Activated CD8-positive, alpha-beta memory T cell treated with anti-CD3 and anti-CD28 coated beads for 4 hours (primary cell): Measurements from ENCODE around the gene MAPKBP1.
"Not testable (repeated sequence)": the region's sequence is repeated elsewhere in the genome, so short reads cannot be mapped to it uniquely, and the experiment has no call there.

Source experiments
- DNase-seq, 2 donors: peaks; one replicate each; pipeline ENCODE4 v3.0.0-alpha.2; 2020; ENCODE audit warnings: low read depth in 2 of 2

MAPKBP1 gene, protein sequence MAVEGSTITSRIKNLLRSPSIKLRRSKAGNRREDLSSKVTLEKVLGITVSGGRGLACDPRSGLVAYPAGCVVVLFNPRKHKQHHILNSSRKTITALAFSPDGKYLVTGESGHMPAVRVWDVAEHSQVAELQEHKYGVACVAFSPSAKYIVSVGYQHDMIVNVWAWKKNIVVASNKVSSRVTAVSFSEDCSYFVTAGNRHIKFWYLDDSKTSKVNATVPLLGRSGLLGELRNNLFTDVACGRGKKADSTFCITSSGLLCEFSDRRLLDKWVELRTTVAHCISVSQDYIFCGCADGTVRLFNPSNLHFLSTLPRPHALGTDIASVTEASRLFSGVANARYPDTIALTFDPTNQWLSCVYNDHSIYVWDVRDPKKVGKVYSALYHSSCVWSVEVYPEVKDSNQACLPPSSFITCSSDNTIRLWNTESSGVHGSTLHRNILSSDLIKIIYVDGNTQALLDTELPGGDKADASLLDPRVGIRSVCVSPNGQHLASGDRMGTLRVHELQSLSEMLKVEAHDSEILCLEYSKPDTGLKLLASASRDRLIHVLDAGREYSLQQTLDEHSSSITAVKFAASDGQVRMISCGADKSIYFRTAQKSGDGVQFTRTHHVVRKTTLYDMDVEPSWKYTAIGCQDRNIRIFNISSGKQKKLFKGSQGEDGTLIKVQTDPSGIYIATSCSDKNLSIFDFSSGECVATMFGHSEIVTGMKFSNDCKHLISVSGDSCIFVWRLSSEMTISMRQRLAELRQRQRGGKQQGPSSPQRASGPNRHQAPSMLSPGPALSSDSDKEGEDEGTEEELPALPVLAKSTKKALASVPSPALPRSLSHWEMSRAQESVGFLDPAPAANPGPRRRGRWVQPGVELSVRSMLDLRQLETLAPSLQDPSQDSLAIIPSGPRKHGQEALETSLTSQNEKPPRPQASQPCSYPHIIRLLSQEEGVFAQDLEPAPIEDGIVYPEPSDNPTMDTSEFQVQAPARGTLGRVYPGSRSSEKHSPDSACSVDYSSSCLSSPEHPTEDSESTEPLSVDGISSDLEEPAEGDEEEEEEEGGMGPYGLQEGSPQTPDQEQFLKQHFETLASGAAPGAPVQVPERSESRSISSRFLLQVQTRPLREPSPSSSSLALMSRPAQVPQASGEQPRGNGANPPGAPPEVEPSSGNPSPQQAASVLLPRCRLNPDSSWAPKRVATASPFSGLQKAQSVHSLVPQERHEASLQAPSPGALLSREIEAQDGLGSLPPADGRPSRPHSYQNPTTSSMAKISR (N-terminal part only)

DNA sequence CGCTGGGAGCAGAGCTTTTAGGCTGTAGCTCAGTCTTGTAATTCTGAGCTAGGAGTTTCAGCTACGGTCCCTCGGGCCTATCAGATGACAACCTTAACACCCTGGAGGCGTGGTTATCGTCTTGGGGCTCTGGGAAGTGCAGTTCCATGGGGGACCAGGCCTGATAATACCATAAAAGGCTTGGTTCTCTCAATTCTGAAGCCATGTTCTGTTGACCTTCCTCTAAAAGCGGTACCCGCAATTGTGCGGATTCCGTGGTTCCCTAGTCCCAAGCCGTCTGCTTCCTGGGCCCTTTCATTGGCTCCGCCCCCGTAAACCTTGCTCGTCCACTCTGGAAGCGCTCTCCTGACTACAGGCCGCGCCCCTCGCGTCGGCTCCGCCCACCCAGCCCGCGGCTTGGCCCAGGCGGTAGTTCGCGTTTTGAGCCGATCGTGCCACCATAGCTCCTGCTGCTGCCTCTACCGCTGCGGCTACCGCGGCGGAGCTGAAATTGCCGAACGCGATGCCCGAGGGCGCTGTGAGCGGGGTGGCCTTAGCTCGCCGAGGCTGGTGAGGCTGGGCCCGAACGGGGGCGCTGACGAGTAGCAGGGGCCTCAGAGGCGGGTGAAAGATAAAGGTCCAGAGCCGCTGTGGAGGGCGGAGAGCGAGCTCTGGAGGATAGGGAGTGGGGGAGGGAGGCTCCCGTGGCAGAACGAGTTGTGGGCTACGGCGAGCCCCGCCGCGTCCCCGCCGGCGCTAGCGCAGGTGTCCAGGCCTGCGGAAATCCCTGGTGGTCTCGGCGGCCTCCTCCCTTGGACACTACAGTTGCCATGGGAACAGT, at the start of gene MAPKBP1:
TSS of gene MAPKBP1 (plus strand) at position 423 of the 820 bp plus-strand sequence. CDS start 792 bp downstream, outside the sequence.
- DNase-seq: peak; percentile 91 to 92

DNA sequence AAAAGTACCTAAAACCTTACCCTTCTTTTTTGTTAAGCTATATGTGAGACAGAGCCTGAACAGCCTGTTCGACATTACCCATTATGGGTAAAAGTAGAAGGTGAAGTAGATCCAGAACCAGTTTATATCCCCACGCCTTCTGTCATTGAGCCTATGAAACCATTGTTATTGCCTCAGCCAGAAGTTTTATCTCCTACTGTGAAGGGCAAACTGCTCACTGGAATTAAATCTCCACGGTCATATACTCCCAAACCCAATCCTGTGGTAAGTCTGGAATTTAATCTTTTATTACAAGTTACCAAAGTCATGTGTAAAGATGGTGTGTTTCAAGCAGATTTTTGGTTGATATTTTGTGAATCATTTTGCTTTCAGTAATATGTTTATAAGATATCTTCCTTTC, 47.1 kb upstream of the MAPKBP1 start:
- no peak for DNase-seq

DNA sequence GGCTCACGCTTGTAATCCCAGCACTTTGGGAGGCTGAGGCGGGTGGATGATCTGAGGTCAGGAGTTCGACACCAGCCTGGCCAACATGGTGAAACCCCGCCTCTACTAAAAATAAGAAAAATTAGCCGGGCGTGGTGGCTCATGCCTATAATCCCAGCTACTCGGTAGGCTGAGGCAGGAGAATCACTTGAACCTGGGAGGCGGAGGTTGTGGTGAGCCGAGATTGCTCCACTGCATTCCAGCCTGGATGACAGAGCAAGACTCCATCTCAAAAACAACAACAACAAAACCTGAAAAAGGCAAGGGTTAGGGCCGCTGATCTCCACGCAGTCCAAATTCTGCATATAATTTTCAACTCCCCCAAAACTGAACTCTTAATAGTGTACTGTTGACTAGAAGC, 46.2 kb upstream of the MAPKBP1 start:
- not testable (repeated sequence) for DNase-seq

DNA sequence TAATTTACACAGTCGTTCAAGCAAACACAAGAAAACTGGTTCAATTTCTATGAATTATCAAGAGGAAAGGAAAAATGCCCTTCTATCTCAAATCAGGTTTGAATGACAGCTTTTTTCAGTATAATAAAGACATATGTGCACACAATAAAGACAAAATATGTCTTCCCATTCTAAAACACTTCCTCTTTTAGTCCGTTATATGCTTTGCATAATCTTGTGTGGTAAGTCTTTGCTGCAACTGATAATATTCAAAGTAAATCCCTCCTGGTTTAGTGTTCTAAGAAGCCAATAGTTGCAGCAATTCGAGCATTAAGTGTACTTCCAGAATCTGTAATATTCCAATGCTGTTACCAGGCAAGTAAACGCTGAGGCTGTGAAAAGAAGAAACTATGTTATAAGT, 43.7 kb upstream of the MAPKBP1 start:
- no peak for DNase-seq

DNA sequence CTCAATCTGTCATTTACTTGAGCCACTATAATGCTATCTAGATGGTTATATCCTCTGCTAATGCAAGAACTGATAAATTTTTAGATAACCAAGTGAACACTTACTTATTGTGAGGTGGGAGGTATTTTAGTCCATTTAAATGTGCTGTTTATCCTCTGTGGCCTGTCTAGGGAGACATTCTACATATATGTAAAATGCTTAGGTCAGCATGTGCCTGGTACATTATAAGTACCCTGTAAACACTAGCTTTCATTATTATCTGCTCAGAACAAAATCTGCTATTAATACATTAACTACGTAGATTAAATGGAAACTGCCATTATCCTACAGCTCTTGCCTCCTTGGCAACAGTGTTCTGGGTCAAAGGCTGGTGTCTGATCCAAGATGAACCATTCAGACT, 41.8 kb upstream of the MAPKBP1 start:
- DNase-seq: no peak

DNA sequence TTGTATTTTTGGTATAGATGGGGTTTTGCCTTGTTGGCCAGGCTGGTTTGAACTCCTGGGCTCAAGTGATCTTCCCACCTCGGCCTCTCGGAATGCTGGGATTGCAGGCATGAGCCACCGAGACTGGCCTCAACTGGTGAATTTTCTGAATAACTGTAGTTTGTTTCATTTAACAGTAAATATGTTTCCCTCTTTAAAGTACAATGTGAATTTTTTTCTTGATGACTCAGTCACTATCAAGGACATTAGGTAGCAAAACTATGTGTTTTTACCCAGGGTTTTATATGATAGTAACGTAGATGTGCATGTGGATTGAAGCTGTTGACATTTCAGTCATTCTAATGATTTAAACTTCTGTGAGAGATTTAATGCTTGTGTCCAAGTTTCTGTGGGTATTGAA, 40.2 kb upstream of the MAPKBP1 start:
- no peak for DNase-seq

DNA sequence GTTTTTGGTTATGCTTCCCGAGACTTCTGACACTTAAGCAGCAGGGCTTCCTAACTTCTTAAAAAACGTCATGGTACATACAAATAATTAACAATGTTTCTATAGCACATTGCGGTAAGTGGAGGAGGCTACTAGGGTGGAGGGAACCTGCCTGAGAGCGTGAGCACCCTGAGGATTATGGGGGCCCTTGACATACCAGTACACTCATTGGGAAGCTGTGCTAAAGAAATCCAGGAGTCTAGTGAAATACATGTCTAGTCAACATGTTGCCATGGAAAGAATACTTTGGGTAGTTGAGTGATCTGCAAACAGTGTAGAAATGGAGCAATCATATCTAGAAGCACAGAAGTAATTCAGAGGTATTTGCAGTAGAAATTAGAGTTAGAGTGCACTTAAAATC, 39.2 kb upstream of the MAPKBP1 start:
- no peak for DNase-seq

DNA sequence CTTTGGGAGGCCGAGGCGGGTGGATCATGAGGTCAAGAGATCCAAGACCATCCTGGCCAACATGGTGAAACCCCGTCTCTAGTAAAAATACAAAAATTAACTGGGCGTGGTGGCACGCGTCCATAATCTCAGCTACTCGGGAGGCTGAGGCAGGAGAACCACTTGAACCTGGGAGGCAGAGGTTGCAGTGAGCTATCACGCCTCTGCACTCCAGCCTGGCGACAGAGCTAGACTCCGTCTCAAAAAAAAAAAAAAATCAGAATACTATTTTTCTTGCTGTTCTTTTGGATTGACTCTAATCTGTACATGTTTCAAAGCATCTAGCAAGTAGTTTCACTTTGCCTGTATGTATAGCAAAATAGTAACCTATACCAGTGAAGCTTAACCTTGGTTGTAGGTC, 38.8 kb upstream of the MAPKBP1 start:
- not testable (repeated sequence) for DNase-seq

DNA sequence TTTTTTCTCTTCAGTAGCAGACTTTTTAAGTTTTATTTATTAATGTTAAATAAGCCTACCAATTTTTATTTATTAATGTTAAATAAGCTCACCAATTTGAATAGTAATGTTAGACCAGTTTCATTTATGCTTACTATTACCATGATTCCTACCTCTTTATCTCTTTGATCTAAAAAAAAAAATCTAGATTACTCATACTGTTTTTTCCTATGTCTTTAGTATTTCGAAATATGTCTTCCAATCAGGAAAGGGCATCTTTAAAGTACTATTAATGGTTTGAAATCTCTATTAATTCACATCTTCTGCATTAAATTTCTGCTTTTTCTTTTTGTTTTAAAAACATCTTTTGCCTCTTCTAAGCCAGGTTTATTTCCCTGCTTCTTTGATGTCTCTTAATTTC, 27.5 kb upstream of the MAPKBP1 start:
- no peak for DNase-seq

DNA sequence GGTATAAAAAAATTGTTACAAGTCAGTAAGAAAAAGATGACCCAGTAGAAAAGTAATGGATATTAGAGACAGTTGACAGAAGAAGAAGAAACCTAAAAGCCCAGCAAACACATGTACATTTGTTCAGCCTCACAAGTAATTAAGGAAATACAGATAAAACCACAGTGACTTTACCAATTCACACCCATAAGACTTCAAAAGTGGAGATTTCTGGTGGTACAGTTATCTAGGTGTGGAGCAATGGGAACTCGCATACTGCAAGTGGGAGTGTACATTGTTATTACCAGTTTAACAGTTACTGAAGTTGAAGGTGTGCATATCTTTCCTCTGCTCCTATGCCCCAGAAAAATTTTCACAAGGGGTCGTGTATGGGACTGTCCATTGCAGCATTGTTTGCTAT, 18.1 kb upstream of the MAPKBP1 start:
- DNase-seq: no peak

DNA sequence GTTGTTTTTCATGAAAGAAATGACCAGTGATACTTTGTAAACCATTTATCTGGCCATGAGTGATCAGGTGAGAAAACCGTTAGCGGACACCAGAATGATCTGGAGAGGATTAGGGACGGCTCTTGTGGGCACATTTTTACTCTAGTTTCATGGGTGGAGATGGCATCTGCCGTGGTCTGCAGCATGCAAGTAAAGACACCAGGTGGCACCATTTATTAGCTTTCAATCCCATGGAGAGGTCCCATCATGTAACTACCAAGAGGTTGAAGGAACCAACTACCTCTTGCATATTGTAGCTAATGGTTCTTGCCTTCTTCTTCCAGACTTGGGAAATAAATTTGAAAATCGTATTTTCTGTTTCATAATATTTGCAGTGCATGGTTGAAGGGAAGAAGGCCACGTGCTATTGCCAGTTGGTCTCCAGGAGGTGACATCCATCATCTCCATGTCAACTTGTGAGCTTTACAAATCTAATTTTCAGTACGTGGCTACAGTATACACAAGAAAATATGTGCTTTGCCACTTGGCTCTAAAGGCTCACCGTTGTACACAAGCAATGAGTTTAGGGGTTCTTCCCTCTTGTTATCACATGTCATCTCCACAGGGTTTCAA, 1.5 kb upstream of the MAPKBP1 start:
- DNase-seq: peak in 1 of 2 donors; percentile 14

DNA sequence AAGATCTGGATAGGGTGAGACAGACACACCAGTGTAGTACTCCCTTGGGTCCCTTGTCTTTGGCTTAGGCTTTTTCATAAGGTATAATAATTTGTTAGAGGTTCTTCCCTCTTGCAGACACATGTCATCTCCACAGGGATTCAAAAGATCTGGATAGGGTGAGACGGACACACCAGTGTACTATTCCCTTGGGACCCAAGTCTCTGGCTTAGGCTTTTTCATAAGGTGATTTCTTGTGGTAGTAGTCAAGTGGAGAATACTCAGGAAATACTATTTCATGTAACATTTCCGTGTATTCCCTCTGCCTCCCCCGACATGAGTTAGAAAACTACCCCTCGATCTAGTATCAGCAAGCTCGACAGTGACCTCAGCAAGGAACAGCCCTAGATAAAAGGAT, 954 bp upstream of the MAPKBP1 start:
- no peak for DNase-seq

DNA sequence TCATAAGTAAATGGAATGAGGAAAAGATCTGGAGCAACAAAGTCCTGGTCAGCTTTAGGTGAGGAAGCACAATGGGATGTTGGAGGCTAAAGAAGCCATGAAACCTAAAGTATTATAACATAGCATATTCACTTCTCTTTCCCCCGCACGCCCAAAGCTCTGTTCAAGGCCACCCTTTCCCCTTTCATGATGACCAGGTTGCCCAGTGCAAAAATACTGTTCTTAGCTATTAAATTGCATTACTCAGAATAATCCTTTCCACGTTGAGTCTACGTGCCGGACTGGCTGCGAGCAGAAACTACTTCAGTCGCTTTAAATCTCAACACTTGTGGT, 589 bp upstream of the MAPKBP1 start:
- DNase-seq: no peak

DNA sequence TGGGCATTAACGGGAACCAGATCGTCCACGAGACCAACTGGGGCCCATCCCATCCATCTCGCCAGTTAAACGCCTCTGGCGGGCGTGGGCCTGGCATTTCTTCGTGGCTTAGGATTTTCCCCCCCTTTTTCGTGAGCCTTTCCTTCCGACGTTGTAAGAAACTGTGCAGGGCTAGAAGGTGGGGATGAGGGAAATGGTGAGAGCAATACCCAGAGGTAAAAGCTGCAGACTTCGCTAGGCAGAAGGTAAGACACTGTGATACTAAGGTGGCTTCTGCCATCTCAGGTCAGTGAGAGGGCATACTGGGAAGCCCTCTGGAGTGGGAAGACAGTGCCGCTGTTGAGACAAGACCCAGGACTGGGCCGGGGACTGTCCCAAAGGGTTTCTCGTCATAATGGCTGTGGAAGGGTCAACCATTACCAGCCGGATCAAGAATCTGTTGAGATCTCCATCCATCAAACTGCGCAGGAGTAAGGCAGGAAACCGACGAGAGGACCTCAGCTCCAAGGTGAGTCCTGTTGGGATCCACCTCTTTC, 666 bp downstream of the MAPKBP1 start:
- no peak for DNase-seq

DNA sequence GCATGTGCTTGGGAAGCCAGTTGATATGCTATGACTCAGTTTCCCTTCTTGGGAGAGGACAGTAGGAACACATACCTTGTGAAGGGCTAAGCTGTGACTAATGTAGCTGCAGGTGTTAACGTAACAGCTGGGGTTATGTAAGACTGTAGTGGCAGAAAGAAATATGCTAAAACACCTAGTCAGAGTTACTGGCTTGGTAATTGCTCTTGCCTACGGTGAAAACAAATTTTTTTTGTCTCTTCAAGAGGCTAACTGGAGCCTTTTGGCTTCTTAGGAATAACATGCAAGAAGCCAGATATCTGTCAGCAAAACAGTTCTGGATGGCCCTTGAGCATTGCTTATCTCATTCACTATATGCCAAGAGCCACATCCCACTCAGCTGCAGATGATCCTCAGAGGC, 1.4 kb downstream of the MAPKBP1 start:
- DNase-seq: no peak

DNA sequence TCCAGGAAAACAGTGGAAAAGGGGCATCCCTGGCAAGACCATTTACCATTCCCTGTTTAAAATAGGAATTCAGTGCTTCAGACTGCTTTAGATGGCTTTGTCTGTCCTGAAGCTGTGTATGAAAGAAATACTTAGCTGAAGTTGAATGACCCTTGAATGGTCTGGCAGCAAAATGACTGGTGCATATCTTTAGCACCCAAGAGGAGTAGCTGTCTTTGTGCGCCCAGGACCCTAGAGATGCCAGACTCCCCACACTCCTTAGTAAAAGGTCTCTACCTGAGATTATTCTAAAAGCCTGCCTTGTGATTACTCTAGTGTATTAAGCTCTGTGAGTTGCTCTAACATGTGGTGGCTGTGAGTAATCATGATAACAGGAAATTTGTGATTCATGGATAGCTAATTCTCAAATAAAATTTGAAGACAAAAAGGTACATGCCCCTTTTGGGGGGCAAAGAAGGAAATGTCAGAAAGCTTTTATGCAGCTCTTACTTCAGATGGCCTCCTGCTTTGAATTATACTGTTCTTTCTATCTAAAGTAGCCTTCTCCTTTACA, 3.2 kb downstream of the MAPKBP1 start:
- DNase-seq: no peak

DNA sequence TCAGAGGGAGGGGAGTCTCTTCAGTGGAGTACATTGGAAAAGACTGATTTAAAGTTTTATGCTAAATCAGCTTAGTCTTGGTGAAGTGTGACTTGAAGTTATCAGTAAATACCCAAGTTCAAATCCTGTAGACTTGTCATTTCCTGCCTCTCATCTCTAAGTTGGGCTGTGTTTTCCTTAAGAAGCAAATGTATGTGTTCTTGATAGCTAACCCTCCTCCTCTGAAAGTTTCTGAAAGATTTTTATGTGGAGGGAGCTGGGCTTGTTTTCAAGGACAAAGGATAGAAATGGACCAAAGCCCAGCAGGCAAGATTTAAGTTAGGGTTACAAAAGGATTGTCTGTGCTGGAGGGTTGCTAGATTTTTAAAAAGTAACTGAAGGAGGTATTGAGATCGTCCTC, 4.2 kb downstream of the MAPKBP1 start:
- DNase-seq: no peak

DNA sequence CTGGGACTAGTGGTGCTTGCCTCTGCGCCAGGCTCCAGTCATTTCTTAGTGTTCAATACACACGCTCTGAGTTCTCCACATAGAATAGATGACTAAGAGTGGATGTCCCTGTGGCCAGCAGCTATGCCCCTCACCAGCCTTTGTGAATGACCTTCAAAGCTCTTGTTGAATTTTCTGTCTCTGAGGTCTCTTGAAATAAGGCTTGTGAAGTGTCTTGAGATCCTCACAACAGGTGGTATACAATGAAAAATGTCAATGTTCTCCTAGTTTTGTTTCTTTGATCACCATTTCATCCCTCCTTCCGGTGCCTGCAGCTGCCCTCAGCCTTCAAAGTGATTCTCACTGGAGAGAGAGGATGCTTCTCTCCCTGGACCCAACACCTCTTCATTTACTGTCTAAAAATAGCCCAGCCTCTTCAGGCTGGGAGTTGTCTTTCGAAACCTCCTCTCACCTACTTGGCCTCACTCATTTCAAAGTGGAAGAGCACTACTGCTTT, 5.4 kb downstream of the MAPKBP1 start:
- DNase-seq: no peak

DNA sequence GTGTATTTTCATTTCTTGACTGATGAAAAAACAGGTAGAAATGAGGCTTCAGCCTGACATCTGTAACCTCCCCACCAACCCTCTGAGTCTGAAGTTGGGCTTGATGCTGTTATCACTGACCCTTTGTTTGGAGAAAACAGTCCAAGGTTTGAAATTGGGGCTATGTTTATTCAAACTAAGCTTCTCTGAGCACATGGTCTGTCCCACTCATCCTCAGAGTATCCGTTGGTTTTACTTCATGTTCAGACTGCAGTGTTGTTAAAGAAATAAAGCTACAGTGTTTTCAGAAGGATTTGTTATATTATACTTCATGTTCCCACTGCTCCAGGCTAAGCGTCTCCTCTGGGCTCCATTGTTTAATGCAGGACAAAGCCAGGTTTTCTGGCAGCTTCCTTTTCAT, 6.0 kb downstream of the MAPKBP1 start:
- DNase-seq: no peak

DNA sequence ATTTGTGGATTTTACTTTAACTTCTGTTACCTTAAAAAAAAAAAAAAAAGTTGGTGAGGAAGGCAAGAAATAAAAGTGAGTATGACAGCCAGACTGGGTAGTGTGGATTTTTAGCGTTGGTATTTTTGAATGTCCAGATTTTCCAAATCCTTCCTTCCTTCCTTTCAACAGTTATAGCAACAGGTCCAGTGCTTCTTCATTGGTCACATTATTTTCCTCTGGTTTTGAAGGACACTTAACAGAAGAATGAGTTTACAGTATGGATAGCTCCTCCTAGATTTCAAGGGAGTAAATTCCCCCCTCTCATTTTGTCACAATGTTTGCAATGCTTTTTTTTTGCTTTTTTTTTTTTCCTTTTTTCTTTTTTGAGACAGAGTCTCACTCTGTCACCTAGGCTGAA, 6.4 kb downstream of the MAPKBP1 start:
- no peak for DNase-seq
